ENCODE results near the gene FZD4.
"Not testable (repeated sequence)": the region's sequence is repeated elsewhere in the genome, so short reads cannot be mapped to it uniquely, and the experiment has no call there.

DNA sequence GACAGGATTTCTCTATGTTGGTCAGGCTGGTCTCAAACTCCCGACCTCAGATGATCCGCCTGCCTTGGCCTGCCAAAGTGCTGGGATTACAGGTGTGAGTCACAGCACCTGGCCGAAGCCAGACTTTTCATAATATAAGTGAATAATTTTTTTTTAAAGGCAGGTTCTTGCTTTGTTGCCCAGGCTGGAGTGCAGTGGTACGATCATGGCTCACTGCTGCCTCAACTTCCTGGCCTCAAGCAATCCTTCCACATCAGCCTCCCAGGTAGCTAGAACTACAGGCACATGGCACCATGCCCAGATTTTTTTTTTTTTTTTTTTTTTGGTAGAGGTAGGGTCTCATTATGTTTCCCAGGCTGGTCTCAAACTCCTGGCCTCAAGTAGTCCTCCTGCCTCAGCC is 49.1 kb upstream of the FZD4 start:
- not testable (repeated sequence) for TF ChIP-seq CTCF (IDR thresholded peaks at IDR 0.05; ENCODE audit: poor library complexity, severe bottlenecking); EP300 (conservative IDR thresholded peaks at IDR 0.05; ENCODE audit: poor library complexity, severe bottlenecking); POLR2AphosphoS5 (IDR thresholded peaks at IDR 0.05); EZH2 (IDR thresholded peaks at IDR 0.05; ENCODE audit: borderline replicate concordance, insufficient read depth, low read length, poor library complexity, severe bottlenecking); MXI1 (conservative IDR thresholded peaks at IDR 0.05; ENCODE audit: poor library complexity, severe bottlenecking); RAD21 (conservative IDR thresholded peaks at IDR 0.05); REST (IDR thresholded peaks at IDR 0.05; ENCODE audit: borderline replicate concordance); TAF1 (IDR thresholded peaks at IDR 0.05; ENCODE audit: low read depth)
